ENCODE measurements around the gene ZNF618. TPM values are rescaled to one million over a fixed set of nuclear protein-coding genes. Genes with fewer than 3 reads are reported as not detected.

Gene ZNF618
- total RNA-seq, 1 experiment from 2014 or later = 1.8 TPM

DNA sequence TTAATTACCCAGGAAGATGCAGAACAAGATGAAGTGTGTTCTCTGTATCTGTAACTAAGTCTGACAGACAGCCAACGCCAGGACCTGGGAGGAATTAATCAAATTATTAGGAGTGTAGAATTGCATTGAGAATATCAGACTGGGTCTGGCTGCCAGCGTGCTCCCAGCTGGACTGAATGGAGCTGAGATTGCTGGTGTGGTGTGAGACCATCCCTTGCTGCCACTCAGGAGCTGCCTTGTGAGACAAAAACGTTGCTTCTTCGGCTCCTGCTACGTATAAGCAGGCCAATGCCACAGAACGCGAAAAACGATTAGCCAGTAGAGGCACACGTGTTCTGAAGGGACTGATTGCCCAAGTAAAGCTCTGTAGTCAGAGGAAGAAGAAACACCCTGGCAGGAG, 135.2 kb downstream of the ZNF618 start:
- intact Hi-C loops (cut with micrococcal nuclease; ENCODE audit: unreplicated experiment) = no loop called here
- ATAC-seq = no peak

DNA sequence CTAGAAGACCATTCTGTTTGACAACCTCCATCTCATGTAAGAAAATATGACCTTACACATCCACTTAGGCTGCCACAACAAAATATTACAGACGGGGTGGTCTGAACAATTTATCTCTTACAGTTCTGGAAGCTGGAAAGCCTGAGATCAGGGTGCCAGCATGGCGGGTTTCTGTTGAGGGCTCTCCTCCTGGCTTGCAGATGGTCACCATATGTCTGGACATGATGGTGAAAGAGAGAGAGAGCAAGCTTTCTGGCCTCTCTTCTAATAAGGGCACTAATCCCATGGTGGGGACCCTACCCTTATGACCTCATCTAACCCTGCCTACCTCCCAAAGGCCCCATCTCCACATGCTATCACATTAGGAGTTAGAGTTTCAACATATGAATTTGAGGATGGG, 136.0 kb downstream of the ZNF618 start:
- DNase-seq (ENCODE audit: low read depth, low spot score) (no peak), ATAC-seq (no peak)
- Histone ChIP-seq H3K27ac (ENCODE audit: low read length) (no peak overlapping the region), H3K4me3 (ENCODE audit: low read depth in 2 of 2, low read length in 2 of 2) (no peak overlapping the region), H3K9me3 (ENCODE audit: control insufficient read depth, insufficient read depth, low read depth, low read length) (no peaks in the 10 kb centered on the region), H3K27me3 (ENCODE audit: control insufficient read depth, insufficient read depth, low read length) (no peaks in the 10 kb centered on the region), H3K4me1 (ENCODE audit: control insufficient read depth, insufficient read depth, low read length) (no peaks in the 10 kb centered on the region), H3K36me3 (ENCODE audit: control insufficient read depth, insufficient read depth, low read length) (no peaks in the 10 kb centered on the region)
- no TSS peak for BruUV-seq (replicated peaks)
- intact Hi-C loops (cut with micrococcal nuclease; ENCODE audit: unreplicated experiment) (no loop called here), in situ Hi-C loops (cut with HindIII; ENCODE audit: low pct_unique_long_range_greater_than_20kb, low sequenced_read_pairs) (no loop called here)
- ChIA-PET POLR2A (no interaction called here), CTCF (no interaction called here)
- no peak for TF ChIP-seq TCF7L2 (IDR thresholded peaks at IDR 0.05; ENCODE audit: low read depth, low read length)
- TF ChIP-seq, protein P1, sequence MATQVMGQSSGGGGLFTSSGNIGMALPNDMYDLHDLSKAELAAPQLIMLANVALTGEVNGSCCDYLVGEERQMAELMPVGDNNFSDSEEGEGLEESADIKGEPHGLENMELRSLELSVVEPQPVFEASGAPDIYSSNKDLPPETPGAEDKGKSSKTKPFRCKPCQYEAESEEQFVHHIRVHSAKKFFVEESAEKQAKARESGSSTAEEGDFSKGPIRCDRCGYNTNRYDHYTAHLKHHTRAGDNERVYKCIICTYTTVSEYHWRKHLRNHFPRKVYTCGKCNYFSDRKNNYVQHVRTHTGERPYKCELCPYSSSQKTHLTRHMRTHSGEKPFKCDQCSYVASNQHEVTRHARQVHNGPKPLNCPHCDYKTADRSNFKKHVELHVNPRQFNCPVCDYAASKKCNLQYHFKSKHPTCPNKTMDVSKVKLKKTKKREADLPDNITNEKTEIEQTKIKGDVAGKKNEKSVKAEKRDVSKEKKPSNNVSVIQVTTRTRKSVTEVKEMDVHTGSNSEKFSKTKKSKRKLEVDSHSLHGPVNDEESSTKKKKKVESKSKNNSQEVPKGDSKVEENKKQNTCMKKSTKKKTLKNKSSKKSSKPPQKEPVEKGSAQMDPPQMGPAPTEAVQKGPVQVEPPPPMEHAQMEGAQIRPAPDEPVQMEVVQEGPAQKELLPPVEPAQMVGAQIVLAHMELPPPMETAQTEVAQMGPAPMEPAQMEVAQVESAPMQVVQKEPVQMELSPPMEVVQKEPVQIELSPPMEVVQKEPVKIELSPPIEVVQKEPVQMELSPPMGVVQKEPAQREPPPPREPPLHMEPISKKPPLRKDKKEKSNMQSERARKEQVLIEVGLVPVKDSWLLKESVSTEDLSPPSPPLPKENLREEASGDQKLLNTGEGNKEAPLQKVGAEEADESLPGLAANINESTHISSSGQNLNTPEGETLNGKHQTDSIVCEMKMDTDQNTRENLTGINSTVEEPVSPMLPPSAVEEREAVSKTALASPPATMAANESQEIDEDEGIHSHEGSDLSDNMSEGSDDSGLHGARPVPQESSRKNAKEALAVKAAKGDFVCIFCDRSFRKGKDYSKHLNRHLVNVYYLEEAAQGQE (IDR thresholded peaks at IDR 0.05; ENCODE audit: insufficient read depth in 1 of 2, low read depth in 2 of 2, low read length in 1 of 2) = no peak
- no peak for TF ChIP-seq POLR2AphosphoS5 (IDR thresholded peaks at IDR 0.05; ENCODE audit: low read depth, low read length)
- no peak for TF ChIP-seq SIN3A (IDR thresholded peaks at IDR 0.05; ENCODE audit: borderline replicate concordance, insufficient read depth, low read depth, low read length)
- TF ChIP-seq, protein P2, sequence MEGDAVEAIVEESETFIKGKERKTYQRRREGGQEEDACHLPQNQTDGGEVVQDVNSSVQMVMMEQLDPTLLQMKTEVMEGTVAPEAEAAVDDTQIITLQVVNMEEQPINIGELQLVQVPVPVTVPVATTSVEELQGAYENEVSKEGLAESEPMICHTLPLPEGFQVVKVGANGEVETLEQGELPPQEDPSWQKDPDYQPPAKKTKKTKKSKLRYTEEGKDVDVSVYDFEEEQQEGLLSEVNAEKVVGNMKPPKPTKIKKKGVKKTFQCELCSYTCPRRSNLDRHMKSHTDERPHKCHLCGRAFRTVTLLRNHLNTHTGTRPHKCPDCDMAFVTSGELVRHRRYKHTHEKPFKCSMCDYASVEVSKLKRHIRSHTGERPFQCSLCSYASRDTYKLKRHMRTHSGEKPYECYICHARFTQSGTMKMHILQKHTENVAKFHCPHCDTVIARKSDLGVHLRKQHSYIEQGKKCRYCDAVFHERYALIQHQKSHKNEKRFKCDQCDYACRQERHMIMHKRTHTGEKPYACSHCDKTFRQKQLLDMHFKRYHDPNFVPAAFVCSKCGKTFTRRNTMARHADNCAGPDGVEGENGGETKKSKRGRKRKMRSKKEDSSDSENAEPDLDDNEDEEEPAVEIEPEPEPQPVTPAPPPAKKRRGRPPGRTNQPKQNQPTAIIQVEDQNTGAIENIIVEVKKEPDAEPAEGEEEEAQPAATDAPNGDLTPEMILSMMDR (IDR thresholded peaks at IDR 0.05) = no peak

More for the DNA sequence above, 135.2 kb downstream of the ZNF618 start:
- Histone ChIP-seq H3K27me3 (ENCODE audit: control insufficient read depth, insufficient read depth, low read length) (no peaks in the 10 kb centered on the region), H3K4me3 (ENCODE audit: low read depth in 2 of 2, low read length in 2 of 2) (no peak overlapping the region), H3K4me1 (ENCODE audit: control insufficient read depth, insufficient read depth, low read length) (no peaks in the 10 kb centered on the region), H3K9me3 (ENCODE audit: control insufficient read depth, insufficient read depth, low read depth, low read length) (no peaks in the 10 kb centered on the region), H3K36me3 (ENCODE audit: control insufficient read depth, insufficient read depth, low read length) (no peaks in the 10 kb centered on the region), H3K27ac (ENCODE audit: low read length) (no peak overlapping the region)
- TF ChIP-seq TCF7L2 (IDR thresholded peaks at IDR 0.05; ENCODE audit: low read depth, low read length) (no peak), SIN3A (IDR thresholded peaks at IDR 0.05; ENCODE audit: borderline replicate concordance, insufficient read depth, low read depth, low read length) (no peak), POLR2AphosphoS5 (IDR thresholded peaks at IDR 0.05; ENCODE audit: low read depth, low read length) (no peak)
- TF ChIP-seq, protein P1 (IDR thresholded peaks at IDR 0.05; ENCODE audit: insufficient read depth in 1 of 2, low read depth in 2 of 2, low read length in 1 of 2) = no peak
- TF ChIP-seq, protein P2 (IDR thresholded peaks at IDR 0.05) = no peak
- BruUV-seq (replicated peaks) = no TSS peak
- POLR2A ChIA-PET = no interaction called here
- CTCF ChIA-PET = no interaction called here
- in situ Hi-C loops (cut with HindIII; ENCODE audit: low pct_unique_long_range_greater_than_20kb, low sequenced_read_pairs) = no loop called here
- DNase-seq (ENCODE audit: low read depth, low spot score) = no peak

Data from Panc1 (cell line).